ENCODE data around the gene PTPRC. TPM values are rescaled to one million over a fixed set of nuclear protein-coding genes. Genes with fewer than 3 reads are reported as not detected.

The PTPRC gene
- total RNA-seq, 6 experiments from 2014 or later: 5.1 to 55.7 (median 13.2) TPM

DNA sequence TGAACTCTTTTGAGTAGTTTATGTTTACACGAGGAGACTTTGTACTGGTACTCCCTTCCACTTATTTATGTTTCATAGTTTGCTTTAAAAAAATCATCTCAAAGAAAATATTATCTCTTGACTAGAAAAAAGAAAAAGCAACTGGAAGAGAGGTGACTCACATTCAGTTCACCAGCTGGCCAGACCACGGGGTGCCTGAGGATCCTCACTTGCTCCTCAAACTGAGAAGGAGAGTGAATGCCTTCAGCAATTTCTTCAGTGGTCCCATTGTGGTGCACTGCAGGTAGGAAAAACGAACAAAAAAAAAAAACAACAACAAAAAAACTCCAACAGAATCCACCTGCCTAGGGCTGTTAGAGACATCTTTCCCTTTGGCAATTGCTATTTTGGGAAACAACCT lies 102.9 kb downstream of the PTPRC start:
- TF ChIP-seq, protein P1, sequence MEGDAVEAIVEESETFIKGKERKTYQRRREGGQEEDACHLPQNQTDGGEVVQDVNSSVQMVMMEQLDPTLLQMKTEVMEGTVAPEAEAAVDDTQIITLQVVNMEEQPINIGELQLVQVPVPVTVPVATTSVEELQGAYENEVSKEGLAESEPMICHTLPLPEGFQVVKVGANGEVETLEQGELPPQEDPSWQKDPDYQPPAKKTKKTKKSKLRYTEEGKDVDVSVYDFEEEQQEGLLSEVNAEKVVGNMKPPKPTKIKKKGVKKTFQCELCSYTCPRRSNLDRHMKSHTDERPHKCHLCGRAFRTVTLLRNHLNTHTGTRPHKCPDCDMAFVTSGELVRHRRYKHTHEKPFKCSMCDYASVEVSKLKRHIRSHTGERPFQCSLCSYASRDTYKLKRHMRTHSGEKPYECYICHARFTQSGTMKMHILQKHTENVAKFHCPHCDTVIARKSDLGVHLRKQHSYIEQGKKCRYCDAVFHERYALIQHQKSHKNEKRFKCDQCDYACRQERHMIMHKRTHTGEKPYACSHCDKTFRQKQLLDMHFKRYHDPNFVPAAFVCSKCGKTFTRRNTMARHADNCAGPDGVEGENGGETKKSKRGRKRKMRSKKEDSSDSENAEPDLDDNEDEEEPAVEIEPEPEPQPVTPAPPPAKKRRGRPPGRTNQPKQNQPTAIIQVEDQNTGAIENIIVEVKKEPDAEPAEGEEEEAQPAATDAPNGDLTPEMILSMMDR (IDR thresholded peaks at IDR 0.05): no peak
- TF ChIP-seq POLR2A (IDR thresholded peaks at IDR 0.05): no peak
- ATAC-seq: no peak
- 42% methylated on average over 3 of the region's 3 CpGs for WGBS (ENCODE audit: insufficient coverage, low coverage, low lambda C conversion rate, missing lambda C conversion rate)
- DNase-seq: no peak
- no peaks in the 10 kb centered on the region for H3K4me1 ChIP-seq
- no peaks in the 10 kb centered on the region for H3K9me3 ChIP-seq
- intact Hi-C loops (cut with DNase I): no loop called here
- no peaks in the 10 kb centered on the region for H3K36me3 ChIP-seq
- H3K27me3 ChIP-seq: no peaks in the 10 kb centered on the region
- H3K4me3 ChIP-seq: no peak overlapping the region
- no peak overlapping the region for H3K27ac ChIP-seq

DNA sequence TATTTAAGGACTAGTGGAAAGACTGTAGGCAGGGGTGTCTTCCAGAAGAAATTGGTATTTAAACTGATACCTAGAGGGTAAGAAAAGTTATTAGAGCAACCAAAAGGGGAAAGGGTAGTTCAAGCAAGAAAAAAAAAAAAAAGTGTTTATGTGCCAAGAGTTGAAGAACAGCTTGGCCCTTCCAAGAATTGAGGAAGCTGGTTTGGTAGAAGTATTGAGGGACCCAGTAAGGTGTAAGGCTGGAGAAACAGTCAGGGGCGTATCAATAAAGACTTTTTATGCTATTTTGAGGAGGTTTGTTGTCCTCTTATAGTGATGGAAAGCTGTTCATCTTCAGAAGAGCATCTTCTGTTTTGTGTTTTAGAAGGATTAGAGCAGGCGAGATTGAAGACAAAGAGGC lies 108.3 kb downstream of the PTPRC start:
- no peak for DNase-seq
- WGBS (ENCODE audit: insufficient coverage, low coverage, low lambda C conversion rate, missing lambda C conversion rate): 60% methylated on average over 2 of the region's 2 CpGs
- TF ChIP-seq POLR2A (IDR thresholded peaks at IDR 0.05): no peak
- TF ChIP-seq, protein P1 (IDR thresholded peaks at IDR 0.05): no peak
- Histone ChIP-seq H3K4me1 (no peaks in the 10 kb centered on the region), H3K36me3 (no peaks in the 10 kb centered on the region), H3K4me3 (no peak overlapping the region), H3K9me3 (no peaks in the 10 kb centered on the region), H3K27me3 (no peaks in the 10 kb centered on the region), H3K27ac (no peak overlapping the region)
- no peak for ATAC-seq
- intact Hi-C loops (cut with DNase I): no loop called here

DNA sequence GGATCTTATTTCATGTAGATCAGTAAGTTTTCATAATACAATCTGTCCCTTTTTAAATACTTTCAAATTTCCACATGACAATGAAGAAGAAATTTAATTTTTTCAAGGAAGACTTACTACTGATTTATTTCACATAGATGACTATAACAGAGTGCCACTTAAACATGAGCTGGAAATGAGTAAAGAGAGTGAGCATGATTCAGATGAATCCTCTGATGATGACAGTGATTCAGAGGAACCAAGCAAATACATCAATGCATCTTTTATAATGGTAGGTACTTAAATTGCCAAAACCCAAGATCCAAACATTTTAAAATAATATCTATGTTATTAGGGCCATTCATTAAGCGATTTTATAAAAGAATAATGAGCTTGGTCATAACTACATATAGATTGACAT lies 110.4 kb downstream of the PTPRC start:
- H3K27ac ChIP-seq: no peak overlapping the region
- no peaks in the 10 kb centered on the region for H3K27me3 ChIP-seq
- no peak overlapping the region for H3K4me3 ChIP-seq
- H3K9me3 ChIP-seq: no peaks in the 10 kb centered on the region
- TF ChIP-seq, protein P1 (IDR thresholded peaks at IDR 0.05): no peak
- no peak for TF ChIP-seq POLR2A (IDR thresholded peaks at IDR 0.05)
- no peaks in the 10 kb centered on the region for H3K4me1 ChIP-seq
- no peak for DNase-seq
- 61% methylated on average over 1 of the region's 1 CpG for WGBS (ENCODE audit: insufficient coverage, low coverage, low lambda C conversion rate, missing lambda C conversion rate)
- no peak for ATAC-seq
- H3K36me3 ChIP-seq: no peaks in the 10 kb centered on the region
- intact Hi-C loops (cut with DNase I): no loop called here

DNA sequence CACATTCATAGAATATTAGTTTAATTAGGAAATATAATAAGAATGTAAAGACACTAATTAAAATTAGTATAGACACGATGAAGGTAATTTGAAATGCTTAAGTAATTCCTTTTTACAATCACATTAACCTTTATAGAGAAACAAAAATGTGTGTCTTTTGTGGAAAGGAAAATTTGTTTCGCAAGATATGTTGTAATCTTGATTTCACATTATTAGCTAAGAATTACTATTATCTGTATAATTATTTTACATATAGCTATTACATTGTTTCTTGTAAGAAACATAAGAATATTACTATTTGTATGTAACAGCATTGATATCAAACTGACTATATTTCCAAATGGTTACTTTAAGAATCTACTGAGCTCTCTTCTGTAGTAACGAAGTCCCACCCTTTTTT lies 111.2 kb downstream of the PTPRC start:
- DNase-seq: no peak
- 61% methylated on average over 3 of the region's 3 CpGs for WGBS (ENCODE audit: insufficient coverage, low coverage, low lambda C conversion rate, missing lambda C conversion rate)
- Histone ChIP-seq H3K9me3 (no peaks in the 10 kb centered on the region), H3K4me1 (no peaks in the 10 kb centered on the region), H3K4me3 (no peak overlapping the region), H3K36me3 (no peaks in the 10 kb centered on the region), H3K27me3 (no peaks in the 10 kb centered on the region), H3K27ac (no peak overlapping the region)
- no peak for TF ChIP-seq POLR2A (IDR thresholded peaks at IDR 0.05)
- TF ChIP-seq, protein P1 (IDR thresholded peaks at IDR 0.05): no peak
- intact Hi-C loops (cut with DNase I): no loop called here
- ATAC-seq: no peak

DNA sequence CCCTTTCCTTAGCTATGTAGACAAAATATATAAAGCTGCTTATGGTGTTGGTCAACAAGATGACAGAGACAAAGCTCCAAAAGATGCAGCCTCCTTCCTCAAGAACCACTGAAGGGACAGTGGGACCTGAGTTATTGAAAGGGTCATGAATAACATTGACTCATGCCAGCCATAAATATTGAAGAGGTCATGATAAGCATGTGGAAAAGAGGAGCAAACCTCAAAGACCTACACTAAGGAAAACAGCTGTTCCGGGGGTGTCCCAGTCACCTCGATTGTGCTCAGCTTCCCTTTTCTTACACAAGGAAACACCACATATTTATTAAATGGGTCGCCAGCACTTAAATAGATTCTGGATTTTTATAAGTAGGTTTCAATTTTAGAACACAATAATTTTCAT lies 112.9 kb downstream of the PTPRC start:
- DNase-seq: no peak
- H3K27ac ChIP-seq: no peak overlapping the region
- H3K9me3 ChIP-seq: no peaks in the 10 kb centered on the region
- H3K36me3 ChIP-seq: no peaks in the 10 kb centered on the region
- intact Hi-C loops (cut with DNase I): no loop called here
- WGBS (ENCODE audit: insufficient coverage, low coverage, low lambda C conversion rate, missing lambda C conversion rate): 59% methylated on average over 3 of the region's 3 CpGs
- H3K4me3 ChIP-seq: no peak overlapping the region
- no peak for ATAC-seq
- no peaks in the 10 kb centered on the region for H3K27me3 ChIP-seq
- TF ChIP-seq POLR2A (IDR thresholded peaks at IDR 0.05): no peak
- TF ChIP-seq, protein P1 (IDR thresholded peaks at IDR 0.05): no peak
- no peaks in the 10 kb centered on the region for H3K4me1 ChIP-seq
